Liver (tissue), 9 donors: Measurements from ENCODE around the gene STARD3NL. TPM values are rescaled to one million over a fixed set of nuclear protein-coding genes. Genes with fewer than 3 reads are reported as not detected.

ENCODE experiments used
- DNase-seq: peaks from one replicate; pipeline ENCODE4 v3.0.0-alpha.2; 2017; ENCODE audit warnings: low spot score
- H3K27ac ChIP-seq, 2 donors: one replicate each; pipeline ENCODE4 v1.7.0; 2013; ENCODE audit warnings: inconsistent platforms in 2 of 2, low read length in 2 of 2, control low read depth in 1 of 2, low read depth in 1 of 2, mild to moderate bottlenecking in 1 of 2
- H3K27me3 ChIP-seq, 4 donors: one replicate each; pipeline versions ENCODE4 v1.6.1 to v1.7.0; 2013; ENCODE audit warnings: low read length in 3 of 4, inconsistent platforms in 1 of 4, mild to moderate bottlenecking in 1 of 4, moderate library complexity in 1 of 4; ENCODE audit not compliant: control insufficient read depth in 4 of 4, insufficient read depth in 4 of 4
- H3K36me3 ChIP-seq, 4 donors: one replicate each; pipeline versions ENCODE4 v1.6.1 to v1.7.0; 2013; ENCODE audit warnings: low read length in 3 of 4, mild to moderate bottlenecking in 3 of 4, low read depth in 1 of 4, moderate library complexity in 1 of 4; ENCODE audit not compliant: control insufficient read depth in 4 of 4, insufficient read depth in 3 of 4
- H3K4me1 ChIP-seq, 4 donors: one replicate each; pipeline versions ENCODE4 v1.6.1 to v1.7.0; 2013; ENCODE audit warnings: low read length in 3 of 4, mild to moderate bottlenecking in 3 of 4, moderate library complexity in 1 of 4; ENCODE audit not compliant: control insufficient read depth in 4 of 4, insufficient read depth in 4 of 4
- H3K4me3 ChIP-seq, 3 donors: one replicate each; pipeline versions ENCODE4 v1.6.1 to v1.7.0; 2013; ENCODE audit warnings: low read length in 3 of 3, control low read depth in 1 of 3, low read depth in 1 of 3, mild to moderate bottlenecking in 1 of 3
- H3K9ac ChIP-seq, 2 donors: one replicate each; pipeline ENCODE4 v1.7.0; 2013; ENCODE audit warnings: low read length in 2 of 2, mild to moderate bottlenecking in 2 of 2, moderate library complexity in 2 of 2, control low read depth in 1 of 2, low read depth in 1 of 2
- H3K9me3 ChIP-seq, 4 donors: one replicate each; pipeline versions ENCODE4 v1.6.1 to v1.7.0; 2013; ENCODE audit warnings: low read length in 3 of 4; ENCODE audit not compliant: control insufficient read depth in 4 of 4
- EGR1 ChIP-seq, 2 donors: IDR thresholded peaks; 2 replicates each; pipeline ENCODE4 v1.6.1; 2016 to 2018; ENCODE audit warnings: antibody characterized with exemption in 2 of 2, low read depth in 2 of 2
- FOXA1 ChIP-seq: IDR thresholded peaks from 2 replicates; pipeline ENCODE4 v1.6.1; 2016; ENCODE audit warnings: antibody characterized with exemption
- FOXA2 ChIP-seq: IDR thresholded peaks from 2 replicates; pipeline ENCODE4 v1.6.1; 2016; ENCODE audit warnings: antibody characterized with exemption
- GABPA ChIP-seq, 2 donors: IDR thresholded peaks in 1 of 2; conservative IDR thresholded peaks in 1 of 2; 2 replicates each; pipeline ENCODE4 v1.6.1; 2016; ENCODE audit warnings: antibody characterized with exemption in 2 of 2, mild to moderate bottlenecking in 1 of 2, moderate library complexity in 1 of 2
- HNF4A ChIP-seq, 2 donors: conservative IDR thresholded peaks; 2 replicates each; pipeline ENCODE4 v1.6.1; 2016; ENCODE audit warnings: antibody characterized with exemption in 2 of 2, mild to moderate bottlenecking in 2 of 2
- HNF4G ChIP-seq: IDR thresholded peaks from 2 replicates; pipeline ENCODE4 v1.6.1; 2016; ENCODE audit warnings: antibody characterized with exemption
- JUND ChIP-seq, 2 donors: IDR thresholded peaks; 2 replicates each; pipeline ENCODE4 v1.6.1; 2016; ENCODE audit warnings: antibody characterized with exemption in 2 of 2
- NR2F2 ChIP-seq: IDR thresholded peaks from 2 replicates; pipeline ENCODE4 v1.6.1; 2016; ENCODE audit warnings: antibody characterized with exemption
- RAD21 ChIP-seq, 2 donors: IDR thresholded peaks; 2 replicates each; pipeline ENCODE4 v1.6.1; 2016; ENCODE audit warnings: antibody characterized with exemption in 2 of 2, mild to moderate bottlenecking in 2 of 2
- REST ChIP-seq: IDR thresholded peaks from 2 replicates; pipeline ENCODE4 v1.6.1; 2016; ENCODE audit warnings: antibody characterized with exemption, mild to moderate bottlenecking
- SP1 ChIP-seq: IDR thresholded peaks from 2 replicates; pipeline ENCODE4 v1.6.1; 2018; ENCODE audit warnings: antibody characterized with exemption, mild to moderate bottlenecking
- TAF1 ChIP-seq: conservative IDR thresholded peaks from 2 replicates; pipeline ENCODE4 v1.6.1; 2016; ENCODE audit warnings: antibody characterized with exemption, mild to moderate bottlenecking
- YY1 ChIP-seq: IDR thresholded peaks from 2 replicates; pipeline ENCODE4 v1.6.1; 2016; ENCODE audit warnings: antibody characterized with exemption, mild to moderate bottlenecking
- ZBTB33 ChIP-seq: IDR thresholded peaks from 2 replicates; pipeline ENCODE4 v1.6.1; 2016; ENCODE audit warnings: antibody characterized with exemption
- WGBS: extraction: QIAGEN DNeasy Blood & Tissue Kit; methylation state at CpG from one replicate; pipeline ENCODE4 v1.1.7; 2013; 5-methylcytosine and 5-hydroxymethylcytosine counted together
- polyA plus RNA-seq, 2 donors: library from polyadenylated mRNA; stranded (reverse) in 1 of 2; unstranded in 1 of 2; fragments of 200-250 nt in 1 of 2; fragments of >200 nt in 1 of 2; fragmentation: Nextera tagmentation in 1 of 2; extraction: Ambion mirVana in 1 of 2; gene quantifications; one replicate each; pipeline versions ENCODE4 v1.2.1 to v1.2.3, GENCODE V29; 2013 to 2015
- total RNA-seq, 2 donors: library from RNA; depleted of rRNA; stranded (reverse); fragments of >200 nt; gene quantifications; one replicate each; pipeline ENCODE4 v1.2.3, GENCODE V29; 2014
- TF ChIP-seq, protein P1 (sequence below): fragments of 150-350 bp; IDR thresholded peaks from 2 replicates; pipeline ENCODE4 v1.5.1; 2017; ENCODE audit warnings: improper control_type of control experiment, low read depth, low read length; ENCODE audit not compliant: missing input control
- donor health status: healthy.
- donor health status: healthy.
- donor health status: healthy.
- donor health status: healthy.
- donor health status: healthy.

The STARD3NL gene
- total and polyA plus RNA-seq, 4 donors: 9.1 to 25.1 (median 10.2) TPM

DNA sequence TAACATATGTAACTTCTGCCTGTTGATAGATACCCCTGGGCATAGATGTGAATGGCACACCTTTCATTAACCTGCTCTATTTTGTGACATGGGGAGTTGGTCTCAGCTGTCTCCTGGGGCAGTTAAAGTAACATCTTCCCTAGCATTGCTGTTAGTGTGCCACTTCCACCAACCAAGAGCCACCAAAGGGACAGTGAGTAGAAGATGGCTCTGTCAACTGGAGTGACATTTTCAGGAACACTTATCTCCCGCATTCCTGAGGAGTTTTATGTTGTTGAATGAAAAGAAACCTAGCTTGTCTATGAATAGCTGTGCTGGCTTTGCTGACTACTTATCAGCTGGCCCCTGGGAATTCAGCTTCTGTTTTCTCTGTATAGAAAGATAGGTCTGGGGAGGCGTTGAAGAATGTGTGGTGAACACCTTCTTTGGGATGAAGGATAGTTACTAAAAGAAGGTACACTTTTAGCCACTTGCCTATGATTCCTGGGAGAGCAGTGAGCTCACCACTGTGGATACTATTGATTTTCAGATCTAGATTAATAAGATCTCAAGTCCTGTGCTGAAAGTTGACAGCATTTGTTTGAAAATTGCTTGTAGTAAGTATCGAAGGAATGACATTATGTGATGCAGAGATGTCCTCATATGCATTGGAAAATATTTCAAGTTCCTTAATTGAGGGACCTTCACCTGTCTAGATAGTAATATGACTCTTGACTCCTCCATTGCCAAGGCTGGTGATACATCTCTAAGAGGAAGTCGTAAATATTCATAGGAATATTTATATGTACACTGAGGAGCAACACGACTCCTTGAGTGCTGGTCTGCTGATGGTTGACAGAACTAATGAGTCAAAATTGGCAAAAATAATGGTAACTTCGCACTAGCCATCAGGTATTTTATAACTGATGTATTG, 7.6 kb downstream of the STARD3NL start:
- Histone ChIP-seq H3K27ac (no peak overlapping the region), H3K27me3 (no peaks in the 10 kb centered on the region), H3K9me3 (no peaks in the 10 kb centered on the region), H3K4me1 (peaks cover 0 to 2% (median 0%) of the 10 kb centered on the region in 4 donors), H3K4me3 (no peak overlapping the region), H3K9ac (no peak overlapping the region), H3K36me3 (no peaks in the 10 kb centered on the region)
- no peak for DNase-seq
- TF ChIP-seq FOXA1 (no peak), GABPA (IDR thresholded peaks at IDR 0.05 in 1 of 2, conservative IDR thresholded peaks at IDR 0.05 in 1 of 2) (no peak), REST (no peak), EGR1 (IDR thresholded peaks at IDR 0.05; ENCODE audit: low read depth in 2 of 2) (no peak), HNF4G (no peak)
- TF ChIP-seq, protein P1, sequence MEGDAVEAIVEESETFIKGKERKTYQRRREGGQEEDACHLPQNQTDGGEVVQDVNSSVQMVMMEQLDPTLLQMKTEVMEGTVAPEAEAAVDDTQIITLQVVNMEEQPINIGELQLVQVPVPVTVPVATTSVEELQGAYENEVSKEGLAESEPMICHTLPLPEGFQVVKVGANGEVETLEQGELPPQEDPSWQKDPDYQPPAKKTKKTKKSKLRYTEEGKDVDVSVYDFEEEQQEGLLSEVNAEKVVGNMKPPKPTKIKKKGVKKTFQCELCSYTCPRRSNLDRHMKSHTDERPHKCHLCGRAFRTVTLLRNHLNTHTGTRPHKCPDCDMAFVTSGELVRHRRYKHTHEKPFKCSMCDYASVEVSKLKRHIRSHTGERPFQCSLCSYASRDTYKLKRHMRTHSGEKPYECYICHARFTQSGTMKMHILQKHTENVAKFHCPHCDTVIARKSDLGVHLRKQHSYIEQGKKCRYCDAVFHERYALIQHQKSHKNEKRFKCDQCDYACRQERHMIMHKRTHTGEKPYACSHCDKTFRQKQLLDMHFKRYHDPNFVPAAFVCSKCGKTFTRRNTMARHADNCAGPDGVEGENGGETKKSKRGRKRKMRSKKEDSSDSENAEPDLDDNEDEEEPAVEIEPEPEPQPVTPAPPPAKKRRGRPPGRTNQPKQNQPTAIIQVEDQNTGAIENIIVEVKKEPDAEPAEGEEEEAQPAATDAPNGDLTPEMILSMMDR: no peak
- WGBS: 91% methylated on average over 6 of the region's 6 CpGs

DNA sequence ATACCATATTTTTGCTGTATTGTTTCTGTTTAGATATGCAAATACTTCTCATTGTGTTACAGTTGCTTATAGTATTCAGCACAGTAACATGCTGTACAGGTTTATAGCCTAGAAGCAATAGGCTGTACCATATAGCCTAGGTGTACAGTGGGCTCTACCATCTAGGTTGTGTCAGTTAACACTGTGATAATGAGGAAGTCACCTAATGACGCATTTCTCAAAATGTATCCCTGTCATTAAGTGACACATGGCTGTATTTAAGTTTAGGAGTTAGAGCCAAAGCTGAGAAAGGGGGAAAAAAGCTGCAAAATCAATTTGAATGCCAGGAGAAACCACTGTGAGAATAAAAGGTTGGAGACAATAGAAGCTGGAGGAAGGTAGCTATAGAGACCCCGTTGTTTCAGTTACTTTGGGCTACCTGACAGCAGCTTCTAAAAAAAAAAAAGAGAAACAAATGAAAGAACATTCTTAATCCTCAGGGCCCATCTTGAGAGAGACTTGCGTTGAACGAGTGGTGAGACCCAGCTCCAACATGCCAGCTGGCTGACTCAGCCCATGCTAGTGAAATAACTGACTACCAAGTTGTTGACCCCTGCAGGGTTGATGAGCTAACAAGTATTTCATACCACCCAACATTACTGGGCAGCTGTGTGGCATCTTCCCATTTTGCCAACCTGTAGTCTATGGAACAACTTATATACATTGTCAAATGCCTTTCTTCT, 8.7 kb downstream of the STARD3NL start:
- DNase-seq: no peak
- no peaks in the 10 kb centered on the region for H3K36me3 ChIP-seq
- H3K9ac ChIP-seq: no peak overlapping the region
- H3K27me3 ChIP-seq: no peaks in the 10 kb centered on the region
- H3K4me3 ChIP-seq: no peak overlapping the region
- peaks cover 0 to 2% (median 0%) of the 10 kb centered on the region in 4 donors for H3K9me3 ChIP-seq
- H3K4me1 ChIP-seq: peaks cover 0 to 2% (median 0%) of the 10 kb centered on the region in 4 donors
- WGBS: 94% methylated on average over 4 of the region's 4 CpGs
- H3K27ac ChIP-seq: no peak overlapping the region
- TF ChIP-seq EGR1 (IDR thresholded peaks at IDR 0.05; ENCODE audit: low read depth in 2 of 2): no peak
- TF ChIP-seq, protein P1: no peak
- TF ChIP-seq TAF1: no peak
- no peak for TF ChIP-seq NR2F2
- TF ChIP-seq HNF4G: no peak
- TF ChIP-seq YY1: no peak
- no peak for TF ChIP-seq JUND (IDR thresholded peaks at IDR 0.05)
- TF ChIP-seq HNF4A (conservative IDR thresholded peaks at IDR 0.05): no peak
- no peak for TF ChIP-seq REST
- no peak for TF ChIP-seq RAD21 (IDR thresholded peaks at IDR 0.05)
- TF ChIP-seq GABPA (IDR thresholded peaks at IDR 0.05 in 1 of 2, conservative IDR thresholded peaks at IDR 0.05 in 1 of 2): no peak
- TF ChIP-seq ZBTB33: no peak
- no peak for TF ChIP-seq SP1
- TF ChIP-seq FOXA1: no peak
- no peak for TF ChIP-seq FOXA2
